Endometrial microvascular endothelial cells (primary cell): Measurements from ENCODE around the gene EPHB4. TPM values are rescaled to one million over a fixed set of nuclear protein-coding genes. Genes with fewer than 3 reads are reported as not detected.

Experiments used
- in situ Hi-C: cut with HindIII; loops from 2 replicates; pipeline ENCODE4 v1.10.0; 2017; ENCODE audit warnings: low sequenced_read_pairs, low pct_unique_long_range_greater_than_20kb; ENCODE audit errors: inconsistent ontology term
- total RNA-seq: library from RNA; depleted of rRNA; stranded (reverse); fragments of >200 nt; gene quantifications from one replicate; pipeline ENCODE4 v1.2.3, GENCODE V29; 2015; ENCODE audit errors: inconsistent ontology term

The EPHB4 gene
- total RNA-seq, 1 donor from 2014 or later, result 78.6 TPM

- in situ Hi-C loops, result no loop called here
Observed at GRCh38 chr7:100753750-100754149, 73.6 kb downstream of the EPHB4 start.

DNA sequence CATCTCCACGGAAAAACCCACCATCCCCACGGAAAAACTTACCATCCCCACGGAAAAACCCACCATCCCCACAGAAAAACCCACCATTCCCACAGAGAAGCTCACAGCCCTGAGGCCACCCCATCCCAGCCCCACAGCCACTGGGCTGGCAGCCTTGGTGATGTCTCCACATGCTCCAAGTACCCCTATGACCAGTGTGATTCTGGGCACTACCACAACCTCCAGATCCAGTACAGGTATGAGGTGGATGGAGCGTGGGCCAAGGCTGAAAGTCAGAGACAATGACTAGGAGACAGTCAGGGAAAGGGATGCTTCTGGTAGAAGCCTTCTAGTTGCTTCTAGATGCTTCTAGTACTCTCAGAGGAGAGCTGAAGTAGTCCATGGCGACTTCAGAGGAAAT, 74.3 kb downstream of the EPHB4 start:
- in situ Hi-C loops, result no loop called here

Other genes starting within 250 kb of the EPHB4 start
- gene LRCH4, start 241.4 kb downstream of the EPHB4 start, total RNA-seq, result 45.3 TPM
- gene FBXO24, start 241.2 kb downstream of the EPHB4 start, total RNA-seq, result 1.8 TPM
- not detected for gene PCOLCE, start 225.2 kb downstream of the EPHB4 start, total RNA-seq
- 17.6 TPM for gene MOSPD3, start 215.0 kb downstream of the EPHB4 start, total RNA-seq
- not detected for gene TFR2, start 186.0 kb downstream of the EPHB4 start, total RNA-seq
- not detected for gene ACTL6B, start 171.1 kb downstream of the EPHB4 start, total RNA-seq
- 301 TPM for gene GNB2, start 153.8 kb downstream of the EPHB4 start, total RNA-seq
- gene GIGYF1, start 133.3 kb downstream of the EPHB4 start, total RNA-seq, result 21.2 TPM
- 51.1 TPM for gene POP7, start 121.4 kb downstream of the EPHB4 start, total RNA-seq
- gene EPO, start 107.1 kb downstream of the EPHB4 start, total RNA-seq, result not detected
- gene ZAN, start 93.9 kb downstream of the EPHB4 start, total RNA-seq, result not detected
- 40.0 TPM for gene SLC12A9, start 25.2 kb upstream of the EPHB4 start, total RNA-seq
- 108 TPM for gene TRIP6, start 39.9 kb upstream of the EPHB4 start, total RNA-seq
- 80.7 TPM for gene SRRT, start 47.6 kb upstream of the EPHB4 start, total RNA-seq
- gene UFSP1, start 62.2 kb upstream of the EPHB4 start, total RNA-seq, result 1.2 TPM
- not detected for gene ACHE, start 68.4 kb upstream of the EPHB4 start, total RNA-seq
- gene MUC3A, start 122.0 kb upstream of the EPHB4 start, total RNA-seq, result not detected
- not detected for gene MUC12, start 142.0 kb upstream of the EPHB4 start, total RNA-seq
- gene MUC17, start 192.6 kb upstream of the EPHB4 start, total RNA-seq, result not detected